Stimulated activated CD4-positive, alpha-beta T cell treated with anti-CD3 and anti-CD28 coated beads, Interleukin-12 subunit alpha, Interleukin-12 subunit beta, amount 100 ng/mL, for 4 hours (primary cell): ENCODE data around the gene CLPTM1L.

Source experiments
- DNase-seq: peaks from one replicate; pipeline ENCODE4 v3.0.0-alpha.2; 2020

CLPTM1L gene

GRCh38 chr5:1344975-1345838 lies at the start of gene CLPTM1L:
Gene CLPTM1L (minus strand): TSS chr5:1345099. CDS start chr5:1344841, 258 bp downstream.
- peak; percentile 88 for DNase-seq

DNA sequence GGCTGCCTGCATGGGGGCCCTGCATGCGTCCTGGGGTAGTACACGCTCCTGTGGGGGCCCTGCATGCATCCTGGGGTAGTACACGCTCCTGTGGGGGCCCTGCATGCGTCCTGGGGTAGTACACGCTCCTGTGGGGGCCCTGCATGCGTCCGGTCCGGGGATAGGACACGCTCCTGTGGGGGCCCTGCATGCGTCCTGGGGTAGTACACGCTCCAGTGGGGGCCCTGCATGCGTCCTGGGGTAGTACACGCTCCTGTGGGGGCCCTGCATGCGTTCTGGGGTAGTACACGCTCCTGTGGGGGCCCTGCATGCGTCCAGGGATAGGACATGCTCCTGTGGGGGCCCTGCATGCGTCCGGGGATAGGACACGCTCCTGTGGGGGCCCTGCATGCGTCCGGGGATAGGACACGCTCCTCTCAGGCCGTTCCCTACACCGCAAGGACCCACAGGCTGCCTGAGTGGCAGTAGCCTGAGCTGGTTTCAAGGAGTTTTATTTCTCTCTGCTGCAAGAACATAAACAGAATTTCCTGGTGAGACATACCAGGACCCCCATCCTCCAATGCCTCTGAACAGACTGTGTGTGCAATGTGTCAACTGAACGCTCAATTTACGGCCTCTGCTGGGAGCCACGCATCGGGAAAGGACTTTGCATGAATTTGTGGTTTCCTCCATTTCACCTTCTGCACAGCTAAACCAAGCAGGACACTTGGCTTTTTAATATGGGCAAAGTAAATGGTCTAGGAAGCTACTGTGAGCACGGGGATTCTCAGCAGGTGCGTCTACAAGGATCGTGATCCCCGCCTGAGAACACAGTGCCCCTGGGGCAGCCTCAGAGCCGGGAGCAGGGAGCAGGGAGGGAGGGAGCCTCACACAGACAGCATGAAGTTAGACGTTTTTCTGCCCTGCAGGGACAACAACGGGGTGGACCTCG lies 48.9 kb upstream of the CLPTM1L start:
- no peak for DNase-seq

GRCh38 chr5:1392801-1393565 lies 48.1 kb upstream of the CLPTM1L start:
- DNase-seq = no peak

- no peak for DNase-seq
Observed at GRCh38 chr5:1392261-1392660, 47.4 kb upstream of the CLPTM1L start.

- no peak for DNase-seq
Observed at GRCh38 chr5:1391691-1392090, 46.8 kb upstream of the CLPTM1L start.

- no peak for DNase-seq
Observed at GRCh38 chr5:1390861-1391600, 46.1 kb upstream of the CLPTM1L start.

GRCh38 chr5:1390333-1390732 lies 45.4 kb upstream of the CLPTM1L start:
- no peak for DNase-seq

DNA sequence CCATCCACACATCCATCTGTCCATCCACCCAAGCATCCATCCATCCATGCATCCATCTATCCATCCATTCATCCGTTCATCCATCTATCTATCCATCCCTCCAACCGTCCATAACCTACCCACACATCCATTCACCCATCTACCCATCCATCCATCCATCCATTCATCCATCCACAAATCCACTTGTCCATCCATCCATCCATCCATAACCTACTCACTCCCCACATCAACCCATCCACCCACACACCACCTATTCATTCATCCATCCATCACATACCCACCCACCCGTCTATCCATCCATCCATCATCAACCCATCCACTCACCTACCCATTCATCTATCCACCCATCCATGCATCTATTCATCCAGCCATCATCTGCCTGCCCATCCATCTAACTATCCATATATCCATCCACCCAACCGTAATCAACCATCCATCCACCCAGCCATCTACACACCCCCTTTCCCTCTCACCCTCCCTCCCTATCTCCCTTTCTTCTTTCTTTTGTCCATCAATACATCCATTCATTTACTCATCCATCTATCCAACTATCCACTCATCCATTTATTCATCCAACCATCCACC lies 43.6 kb upstream of the CLPTM1L start:
- no peak for DNase-seq

- no peak for DNase-seq
Observed at GRCh38 chr5:1387876-1388275, 43.0 kb upstream of the CLPTM1L start.

- no peak for DNase-seq
Observed at GRCh38 chr5:1387059-1387755, 42.3 kb upstream of the CLPTM1L start.

DNA sequence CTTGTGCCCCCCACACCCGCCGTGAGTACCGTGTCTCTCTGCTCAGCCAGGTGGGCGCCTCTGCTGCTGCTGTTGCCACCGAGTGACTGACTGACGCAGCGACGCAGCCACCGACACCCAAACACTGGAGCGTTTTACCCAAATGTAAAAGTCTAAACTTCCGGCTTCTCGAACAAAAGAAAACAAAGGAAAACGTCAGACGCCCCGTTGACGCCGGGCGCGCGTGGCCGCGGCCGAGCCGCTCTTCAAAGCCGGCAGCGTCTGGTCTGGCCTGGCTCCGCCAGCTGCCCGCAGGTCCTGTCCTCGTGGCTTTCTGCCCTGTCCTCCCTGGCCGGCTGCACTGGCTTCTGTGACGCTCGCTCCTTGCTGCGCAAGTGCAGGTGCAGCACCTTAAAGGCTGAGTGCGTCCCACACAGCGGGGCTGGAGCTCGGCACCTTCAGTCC lies 41.4 kb upstream of the CLPTM1L start:
- peak; percentile 51 for DNase-seq

DNA sequence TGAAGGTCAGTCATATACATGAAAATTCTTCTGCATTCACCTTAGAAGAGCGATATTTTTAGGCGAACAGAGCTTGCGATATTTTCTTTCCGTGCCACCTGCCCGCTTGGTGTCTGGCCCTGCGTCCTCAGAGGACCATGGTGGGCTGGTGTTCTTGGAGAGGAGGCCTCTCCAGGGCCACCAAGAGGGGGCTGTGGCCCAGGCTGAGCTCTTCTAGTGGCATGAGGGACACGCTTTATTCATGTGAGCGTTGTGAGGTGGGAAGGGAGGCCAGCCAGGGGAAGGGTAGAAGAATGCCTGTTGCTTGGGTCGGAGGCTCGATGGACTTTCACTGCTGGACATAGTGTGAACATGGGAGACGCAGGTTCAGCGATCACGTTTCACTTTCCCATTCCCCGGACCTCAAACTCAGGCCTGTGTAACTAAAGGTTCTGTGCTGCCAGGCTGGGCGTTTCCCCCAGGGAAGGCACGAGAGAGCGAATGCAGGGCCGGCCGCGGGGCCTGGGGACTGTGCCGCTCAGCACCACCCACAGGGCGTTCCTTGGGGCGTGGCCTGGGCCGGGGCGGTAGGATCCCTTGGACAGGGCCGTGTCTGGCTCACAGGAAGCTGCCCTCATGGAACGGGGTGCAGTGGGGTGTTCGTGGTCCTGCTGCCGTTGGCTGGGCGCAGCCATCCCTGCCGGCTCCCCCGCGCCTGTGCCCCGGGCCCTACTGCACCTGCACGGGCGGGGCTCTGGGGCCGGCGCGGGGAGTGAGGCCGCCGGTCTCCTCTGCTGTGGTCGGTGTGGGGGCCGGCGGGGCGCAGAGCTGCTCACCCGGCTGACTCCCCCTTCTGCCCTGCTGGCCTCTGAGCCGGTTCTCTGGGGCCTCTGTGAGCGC lies 40.7 kb upstream of the CLPTM1L start:
- DNase-seq = peak; percentile 86

- no peak for DNase-seq
Observed at GRCh38 chr5:1384521-1384920, 39.6 kb upstream of the CLPTM1L start.

DNA sequence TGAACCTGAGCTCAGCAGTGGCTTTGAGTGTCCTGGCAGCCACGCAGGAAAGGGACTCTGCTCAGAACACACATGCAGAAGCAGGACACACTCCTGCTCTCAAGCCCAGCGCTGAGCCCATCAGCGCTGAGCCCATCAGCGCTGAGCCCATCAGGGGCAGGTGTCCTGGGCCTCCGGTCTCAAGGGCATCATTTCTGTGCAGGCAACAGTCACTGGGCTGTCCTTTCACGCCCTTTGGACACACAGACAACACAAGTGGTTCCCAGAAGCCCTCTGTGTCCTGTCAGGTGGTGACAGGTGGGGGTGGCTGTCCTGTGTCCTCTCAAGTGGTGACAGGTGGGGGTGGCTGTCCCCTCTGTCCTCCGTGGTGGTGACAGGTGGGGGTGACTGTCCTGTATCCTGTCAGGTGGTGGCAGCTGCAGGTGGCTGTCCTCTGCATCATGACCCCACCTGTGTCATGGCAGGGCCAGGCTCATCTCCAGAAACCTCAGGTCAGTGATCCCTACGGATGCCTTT lies 39.0 kb upstream of the CLPTM1L start:
- no peak for DNase-seq

DNA sequence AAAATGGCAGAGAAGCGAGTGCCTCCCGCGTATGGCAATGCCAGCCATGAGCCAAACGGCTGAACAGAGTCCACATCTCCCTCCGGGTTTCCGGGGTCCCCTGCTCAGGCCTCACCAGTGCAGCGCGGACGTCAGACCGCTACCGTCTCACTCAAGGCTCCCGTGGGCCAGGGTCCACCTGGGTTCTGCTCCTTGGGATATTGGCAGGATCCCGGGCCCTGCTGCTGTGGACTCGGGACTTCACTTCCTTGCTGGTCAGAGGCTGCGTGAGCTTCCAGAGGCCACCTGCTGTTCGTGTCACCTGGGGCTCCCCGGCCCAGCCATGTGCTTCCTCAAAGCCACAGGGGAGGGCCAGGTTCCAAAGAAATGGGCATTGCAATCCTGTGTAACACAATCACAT lies 38.4 kb upstream of the CLPTM1L start:
- DNase-seq = no peak

GRCh38 chr5:1382248-1382700 lies 37.4 kb upstream of the CLPTM1L start:
- DNase-seq = no peak

DNA sequence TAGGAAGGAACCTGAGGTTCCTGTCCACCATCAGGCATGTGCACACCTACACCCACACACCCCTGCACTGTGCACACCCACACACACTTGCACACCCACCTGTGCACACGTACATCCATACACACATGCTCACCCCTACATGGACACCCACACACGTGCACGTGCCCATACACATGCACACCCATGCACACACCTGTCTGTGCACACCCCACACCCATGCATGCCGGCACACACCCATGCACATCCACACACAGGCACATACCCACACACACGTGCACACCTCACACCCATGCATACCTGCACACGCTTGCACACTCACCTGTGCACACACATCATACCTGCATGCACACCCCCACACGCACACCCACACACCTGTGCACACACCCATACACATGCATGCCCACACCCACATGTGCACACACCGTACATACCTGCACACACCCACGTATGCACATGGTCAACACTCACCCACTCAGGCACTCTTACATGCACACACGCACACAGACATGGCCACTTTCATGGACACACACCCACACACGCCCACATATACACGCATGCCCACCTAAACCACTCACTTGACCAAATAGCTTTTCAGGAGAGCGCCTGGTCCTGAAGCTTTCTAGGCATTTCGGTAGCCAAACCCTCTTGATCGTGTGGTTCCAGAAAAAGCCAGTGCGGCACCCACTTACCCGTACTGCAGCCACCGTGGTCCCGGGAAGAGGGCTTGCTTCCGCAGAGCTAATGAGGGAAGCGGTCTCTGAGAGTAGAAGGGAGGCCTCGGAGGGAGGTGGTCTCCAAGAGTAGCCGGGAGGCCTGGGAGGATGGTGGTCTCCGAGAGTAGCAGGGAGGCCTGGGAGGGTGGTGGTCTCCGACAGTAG lies 36.7 kb upstream of the CLPTM1L start:
- DNase-seq = no peak

DNA sequence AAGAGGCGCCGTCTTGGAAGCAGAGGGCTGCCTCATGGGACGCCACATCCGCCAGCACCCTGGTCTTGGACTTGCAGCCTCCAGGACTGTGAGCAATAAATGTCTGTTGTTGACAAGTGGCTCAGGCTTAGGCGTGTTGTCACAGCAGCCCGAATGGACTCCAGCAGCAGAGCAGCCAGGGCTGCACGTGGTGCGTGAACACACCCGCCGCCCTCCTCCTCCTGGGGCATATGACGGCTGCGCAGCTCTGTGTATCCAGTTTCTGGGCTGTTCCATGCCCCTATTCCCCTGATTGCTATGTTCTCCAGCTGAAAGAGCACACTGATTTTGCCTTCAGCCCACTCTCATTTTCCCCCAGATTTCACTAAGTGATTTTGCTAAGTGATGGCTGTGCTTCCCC lies 36.0 kb upstream of the CLPTM1L start:
- DNase-seq = no peak
